Transverse colon (tissue), 4 donors: Measurements from ENCODE around the gene ST3GAL6. TPM values are rescaled to one million over a fixed set of nuclear protein-coding genes. Genes with fewer than 3 reads are reported as not detected.

Experiments
- DNase-seq: peaks from one replicate; pipeline ENCODE4 v3.0.0-alpha.2; 2019
- H3K27ac ChIP-seq, 4 donors: fragments of 200-600 bp; sonication (generic); 2 replicates each; pipeline ENCODE4 v1.5.1; 2016 to 2018; ENCODE audit warnings: inconsistent platforms in 4 of 4
- H3K27me3 ChIP-seq: fragments of 200-600 bp; sonication (generic); 2 replicates; pipeline ENCODE4 v1.5.1; 2017; ENCODE audit warnings: inconsistent platforms
- H3K36me3 ChIP-seq, 4 donors: fragments of 200-600 bp; sonication (generic); 2 replicates each; pipeline ENCODE4 v1.5.1; 2017 to 2019; ENCODE audit warnings: inconsistent platforms in 4 of 4
- H3K4me1 ChIP-seq, 4 donors: fragments of 200-600 bp; sonication (generic); 2 replicates each; pipeline ENCODE4 v1.5.1; 2017 to 2020; ENCODE audit warnings: inconsistent platforms in 4 of 4
- H3K4me3 ChIP-seq, 4 donors: fragments of 200-600 bp; sonication (generic); 1 replicate in 1 of 4; 2 replicates in 3 of 4; pipeline versions ENCODE4 v1.5.1 to v1.6.1; 2017 to 2019; ENCODE audit warnings: inconsistent platforms in 4 of 4
- H3K9me3 ChIP-seq, 2 donors: fragments of 200-600 bp; sonication (generic); 2 replicates each; pipeline ENCODE4 v1.5.1; 2017 to 2019; ENCODE audit warnings: inconsistent platforms in 2 of 2
- EP300 ChIP-seq: sonication (generic); formaldehyde crosslinking; IDR thresholded peaks from one replicate; pipeline ENCODE4 v1.6.1; 2017; ENCODE audit warnings: antibody characterized with exemption, low read depth
- POLR2A ChIP-seq: fragments of 450-650 bp; IDR thresholded peaks from one replicate; pipeline ENCODE4 v1.6.1; 2016; ENCODE audit warnings: antibody characterized with exemption, mild to moderate bottlenecking, moderate library complexity
- POLR2AphosphoS5 ChIP-seq, 3 donors: sonication (generic); formaldehyde crosslinking; IDR thresholded peaks; one replicate each; pipeline ENCODE4 v1.6.1; 2016; ENCODE audit warnings: antibody characterized with exemption in 3 of 3
- WGBS, 2 donors: methylation state at CpG; one replicate each; pipeline ENCODE4 v1.1.5; 2018; ENCODE audit warnings: low coverage in 1 of 2; 5-methylcytosine and 5-hydroxymethylcytosine counted together
- in situ Hi-C, 4 donors: fragments of 200-750 bp; cut with MboI; loops; one replicate each; pipeline versions ENCODE4 v1.15.0 to v1.15.1; 2017; ENCODE audit warnings: low sequenced_read_pairs in 3 of 4, low pct_ligation_motif_present in 1 of 4, low pct_unique_long_range_greater_than_20kb in 1 of 4
- intact Hi-C: fragments of 100-400 bp; cut with DNase I; formaldehyde crosslinking; loops from one replicate; pipeline ENCODE4 v1.15.1; 2023; ENCODE audit warnings: low total_unique reads
- total RNA-seq, 4 donors: library from RNA; depleted of rRNA; stranded (reverse); fragments of >200 nt; gene quantifications; one replicate each; pipeline ENCODE4 v1.1.0, GENCODE V29; 2016
- TF ChIP-seq, protein P1 (sequence below), 5 experiments: fragments of 200-600 bp in 3 of 5; fragments of 450-650 bp in 2 of 5; sonication (generic) in 3 of 5; IDR thresholded peaks; 1 replicate in 2 of 5; 2 replicates in 3 of 5; pipeline ENCODE4 v1.5.1; 2016 to 2017; ENCODE audit warnings: antibody characterized with exemption in 5 of 5, inconsistent platforms in 3 of 5, mild to moderate bottlenecking in 2 of 5, moderate library complexity in 1 of 5

Gene ST3GAL6
- total RNA-seq, 4 donors from 2014 or later, result 2.2 to 9.7 (median 2.6) TPM

DNA sequence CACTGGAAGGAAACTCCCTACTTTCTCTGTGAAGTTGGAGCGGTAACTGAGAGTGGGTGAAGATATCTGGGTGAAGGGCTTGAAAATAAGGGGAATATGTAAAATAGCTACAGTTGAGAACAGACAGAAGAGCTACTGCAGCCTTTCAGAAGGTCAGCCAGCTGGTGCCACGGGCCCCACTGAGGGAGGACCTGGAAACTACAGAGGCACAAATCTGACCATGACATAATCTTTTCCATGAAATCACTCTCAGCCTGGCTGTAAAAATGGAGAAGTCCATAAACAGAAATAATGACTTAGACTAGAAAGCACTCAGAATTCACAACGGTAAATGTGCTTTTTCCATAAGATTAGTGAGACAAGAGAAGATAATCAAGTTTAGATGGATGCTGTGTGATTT lies 46.4 kb downstream of the ST3GAL6 start:
- Histone ChIP-seq H3K27ac (no peak overlapping the region), H3K9me3 (no peaks in the 10 kb centered on the region), H3K4me3 (no peak overlapping the region), H3K4me1 (no peaks in the 10 kb centered on the region), H3K36me3 (peaks cover 0 to 22% (median 0%) of the 10 kb centered on the region in 4 donors), H3K27me3 (no peaks in the 10 kb centered on the region)
- no peak for DNase-seq
- TF ChIP-seq POLR2AphosphoS5 (IDR thresholded peaks at IDR 0.05), result no peak
- TF ChIP-seq, protein P1, sequence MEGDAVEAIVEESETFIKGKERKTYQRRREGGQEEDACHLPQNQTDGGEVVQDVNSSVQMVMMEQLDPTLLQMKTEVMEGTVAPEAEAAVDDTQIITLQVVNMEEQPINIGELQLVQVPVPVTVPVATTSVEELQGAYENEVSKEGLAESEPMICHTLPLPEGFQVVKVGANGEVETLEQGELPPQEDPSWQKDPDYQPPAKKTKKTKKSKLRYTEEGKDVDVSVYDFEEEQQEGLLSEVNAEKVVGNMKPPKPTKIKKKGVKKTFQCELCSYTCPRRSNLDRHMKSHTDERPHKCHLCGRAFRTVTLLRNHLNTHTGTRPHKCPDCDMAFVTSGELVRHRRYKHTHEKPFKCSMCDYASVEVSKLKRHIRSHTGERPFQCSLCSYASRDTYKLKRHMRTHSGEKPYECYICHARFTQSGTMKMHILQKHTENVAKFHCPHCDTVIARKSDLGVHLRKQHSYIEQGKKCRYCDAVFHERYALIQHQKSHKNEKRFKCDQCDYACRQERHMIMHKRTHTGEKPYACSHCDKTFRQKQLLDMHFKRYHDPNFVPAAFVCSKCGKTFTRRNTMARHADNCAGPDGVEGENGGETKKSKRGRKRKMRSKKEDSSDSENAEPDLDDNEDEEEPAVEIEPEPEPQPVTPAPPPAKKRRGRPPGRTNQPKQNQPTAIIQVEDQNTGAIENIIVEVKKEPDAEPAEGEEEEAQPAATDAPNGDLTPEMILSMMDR (IDR thresholded peaks at IDR 0.05), result no peak
- TF ChIP-seq EP300, result no peak
- TF ChIP-seq POLR2A, result no peak
- 47 to 60% methylated on average over 3 of the region's 3 CpGs for WGBS, 2 donors
- in situ Hi-C loops (loop anchor here in 1 of 4 donors (25.0 kb wide), 1 partner anchor 772 kb away; the partner anchor contains the start of gene GABRR3), intact Hi-C loops (no loop called here)

DNA sequence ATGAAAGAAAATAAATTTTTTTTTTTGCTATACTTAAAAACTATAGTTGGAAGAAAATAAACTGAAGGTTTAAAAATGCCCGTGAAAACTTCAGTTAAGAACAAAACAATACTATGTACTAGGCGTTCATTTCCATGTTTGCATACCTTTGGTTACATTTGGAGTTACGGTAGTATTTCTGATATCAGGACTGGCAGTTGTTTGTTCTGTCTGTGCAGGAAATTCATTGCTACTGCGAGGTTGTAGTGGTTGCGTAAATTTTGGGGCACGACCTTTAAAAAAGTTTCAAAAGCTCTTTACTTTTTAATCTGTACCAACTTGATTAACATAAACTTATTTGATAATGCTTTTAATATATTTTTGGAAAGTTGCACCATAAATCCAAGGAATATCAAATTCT lies 47.9 kb downstream of the ST3GAL6 start:
- H3K27ac ChIP-seq, result no peak overlapping the region
- H3K27me3 ChIP-seq, result no peaks in the 10 kb centered on the region
- intact Hi-C loops, result no loop called here
- H3K36me3 ChIP-seq, result peaks cover 0 to 17% (median 0%) of the 10 kb centered on the region in 4 donors
- no peak overlapping the region for H3K4me3 ChIP-seq
- H3K4me1 ChIP-seq, result no peaks in the 10 kb centered on the region
- 59 to 65% methylated on average over 6 of the region's 6 CpGs for WGBS, 2 donors
- in situ Hi-C loops, result loop anchor here (5.0 to 25.0 kb wide), 6 partner anchors 184 to 774 kb away; partner anchors contain the start of gene GABRR3 (in 1 of the 4)
- no peak for TF ChIP-seq POLR2A
- TF ChIP-seq, protein P1 (IDR thresholded peaks at IDR 0.05), result no peak
- no peak for TF ChIP-seq POLR2AphosphoS5 (IDR thresholded peaks at IDR 0.05)
- no peak for TF ChIP-seq EP300
- DNase-seq, result no peak
- no peaks in the 10 kb centered on the region for H3K9me3 ChIP-seq

DNA sequence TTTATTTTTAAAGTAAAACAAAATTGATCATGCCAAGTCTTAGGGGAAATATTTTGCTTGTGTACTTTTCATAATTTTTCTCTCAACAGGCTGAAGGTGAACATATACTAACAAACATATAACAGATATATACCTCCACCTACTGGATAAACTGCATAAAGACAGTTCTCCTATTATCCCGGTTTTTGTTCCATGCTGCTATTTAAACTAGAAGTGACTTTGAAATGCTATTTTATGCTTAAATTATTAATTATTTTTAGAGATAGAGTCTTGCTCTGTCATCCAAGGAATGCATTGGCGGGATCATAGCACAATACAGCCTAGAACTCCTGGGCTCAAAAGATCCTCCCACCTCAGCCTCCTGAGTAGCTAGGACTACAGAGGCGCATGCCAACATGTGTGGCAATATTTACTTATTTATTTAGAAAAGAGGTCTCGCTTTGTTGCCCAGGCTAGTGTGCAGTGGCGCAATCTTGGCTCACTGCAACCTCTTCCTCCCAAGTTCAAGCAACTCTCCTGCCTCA lies 49.8 kb downstream of the ST3GAL6 start:
- TF ChIP-seq POLR2A, result no peak
- TF ChIP-seq POLR2AphosphoS5 (IDR thresholded peaks at IDR 0.05), result no peak
- TF ChIP-seq, protein P1 (IDR thresholded peaks at IDR 0.05), result peak; percentile 48 to 66 (median 56)
- no peak for TF ChIP-seq EP300
- Histone ChIP-seq H3K4me1 (peaks cover 0 to 3% (median 0%) of the 10 kb centered on the region in 4 donors), H3K27me3 (no peaks in the 10 kb centered on the region), H3K36me3 (peaks cover 0 to 4% (median 0%) of the 10 kb centered on the region in 4 donors), H3K9me3 (no peaks in the 10 kb centered on the region), H3K4me3 (no peak overlapping the region), H3K27ac (no peak overlapping the region)
- in situ Hi-C loops (loop anchor here (5.0 to 25.0 kb wide), 6 partner anchors 182 to 776 kb away; partner anchors contain the start of gene GABRR3 (in 1 of the 4)), intact Hi-C loops (no loop called here)
- no peak for DNase-seq
- 0 to 55% methylated on average over 1 to 5 of the region's 5 CpGs for WGBS, 2 donors

DNA sequence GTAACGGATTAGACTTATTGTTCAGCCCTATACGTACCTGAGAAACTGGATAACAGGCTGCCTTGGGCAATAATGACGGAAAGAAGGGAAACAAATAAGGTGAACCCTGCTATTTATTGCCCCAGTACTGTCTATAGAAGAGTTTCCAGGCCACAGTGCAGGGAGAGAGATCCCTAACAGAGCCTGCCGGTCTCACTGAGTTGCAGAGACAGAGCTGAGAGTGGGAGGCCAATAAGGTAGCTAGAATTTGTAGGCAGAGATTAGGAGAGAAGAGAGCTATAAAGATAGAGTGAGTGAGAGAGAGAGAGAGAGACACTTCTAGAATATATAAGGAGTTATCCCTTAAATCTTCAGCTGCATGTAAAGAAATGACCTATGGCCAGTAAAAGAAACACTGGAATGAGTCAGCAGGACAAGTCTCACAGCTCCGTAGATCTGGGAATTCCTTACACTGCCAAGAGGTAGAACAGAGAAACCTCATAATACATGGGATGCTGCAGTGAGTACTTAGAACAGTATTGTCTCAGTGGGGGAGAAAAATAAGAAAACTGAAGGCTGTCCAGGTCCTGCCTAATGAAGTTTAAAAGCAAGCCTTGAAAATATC lies 51.8 kb downstream of the ST3GAL6 start:
- intact Hi-C loops (loop anchor here (5.0 kb wide), 2 partner anchors 177 to 213 kb away; no protein-coding TSS in a partner anchor), in situ Hi-C loops (loop anchor here (5.0 to 25.0 kb wide), 8 partner anchors 177 to 778 kb away; partner anchors contain the start of gene GABRR3 (in 1 of the 4))
- H3K9me3 ChIP-seq, result no peaks in the 10 kb centered on the region
- peaks cover 0 to 4% (median 0%) of the 10 kb centered on the region in 4 donors for H3K4me1 ChIP-seq
- TF ChIP-seq EP300, result no peak
- TF ChIP-seq, protein P1 (IDR thresholded peaks at IDR 0.05), result no peak
- TF ChIP-seq POLR2A, result no peak
- no peak for TF ChIP-seq POLR2AphosphoS5 (IDR thresholded peaks at IDR 0.05)
- no peak overlapping the region for H3K4me3 ChIP-seq
- no peaks in the 10 kb centered on the region for H3K27me3 ChIP-seq
- H3K27ac ChIP-seq, result no peak overlapping the region
- WGBS, 2 donors, result 74 to 79% methylated on average over 5 of the region's 5 CpGs
- peaks cover 0 to 3% (median 0%) of the 10 kb centered on the region in 4 donors for H3K36me3 ChIP-seq
- DNase-seq, result no peak
